ENCODE measurements around the gene TAOK2. TPM values are rescaled to one million over a fixed set of nuclear protein-coding genes. Genes with fewer than 3 reads are reported as not detected.

TAOK2 gene
- total and polyA plus RNA-seq, 2 of the 13 experiments (the other 11 are each of a cell fraction or from before 2014, with no cell fraction given) = 17.4 to 43.2 TPM

- TF ChIP-seq ZNF776 (CRISPR knock-in tag; IDR thresholded peaks at IDR 0.05) = peak; percentile 69; the same call in 1 of the 2 replicates
- peak; percentile 77; the same call in 1 of the 2 replicates for TF ChIP-seq ZNF614 (CRISPR knock-in tag; IDR thresholded peaks at IDR 0.05; ENCODE audit: borderline replicate concordance)
- TF ChIP-seq ZNF839 (CRISPR knock-in tag; IDR thresholded peaks at IDR 0.05; ENCODE audit: borderline replicate concordance) = no peak; the same call in none of the 2 replicates
- no peak for TF ChIP-seq IKZF1 (IDR thresholded peaks at IDR 0.05)
- TF ChIP-seq ZNF883 (CRISPR knock-in tag; IDR thresholded peaks at IDR 0.05; ENCODE audit: not compliant biosample characterization) = no peak
- TF ChIP-seq ZNF891 (CRISPR knock-in tag; IDR thresholded peaks at IDR 0.05) = peak; percentile 89
- no peak for TF ChIP-seq MATR3 (CRISPR knock-in tag; IDR thresholded peaks at IDR 0.05)
- TF ChIP-seq, protein P1, sequence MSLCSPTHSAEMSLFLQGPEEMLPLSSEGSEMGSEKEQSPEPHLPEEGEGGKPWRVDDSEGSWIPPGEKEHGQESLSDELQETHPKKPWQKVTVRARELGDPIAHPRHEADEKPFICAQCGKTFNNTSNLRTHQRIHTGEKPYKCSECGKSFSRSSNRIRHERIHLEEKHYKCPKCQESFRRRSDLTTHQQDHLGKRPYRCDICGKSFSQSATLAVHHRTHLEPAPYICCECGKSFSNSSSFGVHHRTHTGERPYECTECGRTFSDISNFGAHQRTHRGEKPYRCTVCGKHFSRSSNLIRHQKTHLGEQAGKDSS (CRISPR knock-in tag; IDR thresholded peaks at IDR 0.05; ENCODE audit: borderline replicate concordance, low read depth) = peak; percentile 58; the same call in 1 of the 2 replicates
- TF ChIP-seq NCOA5 (CRISPR knock-in tag; IDR thresholded peaks at IDR 0.05) = no peak
- TF ChIP-seq REST (IDR thresholded peaks at IDR 0.05; ENCODE audit: borderline replicate concordance in 1 of 2, low read depth in 1 of 2, low read length in 2 of 2) = 0 out of 4 replicates have a peak, but pooled peaks of 1 of the 2 experiments have one; percentile 48
- TF ChIP-seq DNMT3B (CRISPR knock-in tag; conservative IDR thresholded peaks at IDR 0.05) = peak; percentile 53; the same call in 1 of the 2 replicates
- no peak for TF ChIP-seq ZBTB46 (CRISPR knock-in tag; IDR thresholded peaks at IDR 0.05; ENCODE audit: borderline replicate concordance)
- TF ChIP-seq ZNF616 (CRISPR knock-in tag; IDR thresholded peaks at IDR 0.05; ENCODE audit: low read depth) = no peak
- peak; percentile 75; the same call in 1 of the 2 replicates for TF ChIP-seq ZSCAN31 (CRISPR knock-in tag; IDR thresholded peaks at IDR 0.05; ENCODE audit: low read depth)
- peak; percentile 83 for TF ChIP-seq ZNF451 (CRISPR knock-in tag; IDR thresholded peaks at IDR 0.05)
- no peak; the same call in 1 of the 2 replicates for TF ChIP-seq BRCA1 (CRISPR knock-in tag; IDR thresholded peaks at IDR 0.05)
- no peak for TF ChIP-seq TBL1XR1 (IDR thresholded peaks at IDR 0.05; ENCODE audit: borderline replicate concordance, low read length, partially characterized antibody)
- TF ChIP-seq FOXC1 (CRISPR knock-in tag; IDR thresholded peaks at IDR 0.05; ENCODE audit: borderline replicate concordance) = peak; percentile 74; the same call in 1 of the 2 replicates
- TF ChIP-seq, protein P2, sequence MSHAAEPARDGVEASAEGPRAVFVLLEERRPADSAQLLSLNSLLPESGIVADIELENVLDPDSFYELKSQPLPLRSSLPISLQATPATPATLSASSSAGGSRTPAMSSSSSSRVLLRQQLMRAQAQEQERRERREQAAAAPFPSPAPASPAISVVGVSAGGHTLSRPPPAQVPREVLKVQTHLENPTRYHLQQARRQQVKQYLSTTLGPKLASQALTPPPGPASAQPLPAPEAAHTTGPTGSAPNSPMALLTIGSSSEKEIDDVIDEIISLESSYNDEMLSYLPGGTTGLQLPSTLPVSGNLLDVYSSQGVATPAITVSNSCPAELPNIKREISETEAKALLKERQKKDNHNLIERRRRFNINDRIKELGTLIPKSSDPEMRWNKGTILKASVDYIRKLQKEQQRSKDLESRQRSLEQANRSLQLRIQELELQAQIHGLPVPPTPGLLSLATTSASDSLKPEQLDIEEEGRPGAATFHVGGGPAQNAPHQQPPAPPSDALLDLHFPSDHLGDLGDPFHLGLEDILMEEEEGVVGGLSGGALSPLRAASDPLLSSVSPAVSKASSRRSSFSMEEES (CRISPR knock-in tag; IDR thresholded peaks at IDR 0.05) = peak; percentile 34
- 0 out of 2 replicates have a peak, but pooled peaks have one; percentile 27 for TF ChIP-seq ZNF329 (CRISPR knock-in tag; IDR thresholded peaks at IDR 0.05; ENCODE audit: low read depth)
Measured at GRCh38 chr16:29961479-29962343, 12.0 kb upstream of the TAOK2 start, which contains the start of gene TMEM219 (continued).

Measured in HepG2 (cell line).